SU-DHL-6 (cell line): ENCODE data around the gene LIME1.

ENCODE experiments used
- H2AFZ ChIP-seq: fragments of 200-600 bp; sonication (generic); 2 replicates; pipeline ENCODE4 v1.6.1; 2014; ENCODE audit warnings: low read depth, mild to moderate bottlenecking, moderate library complexity, mixed read lengths, antibody characterized with exemption, low read length; ENCODE audit not compliant: severe bottlenecking
- H3F3A ChIP-seq: fragments of 200-600 bp; shearing (Covaris generic); 2 replicates; pipeline ENCODE4 v1.6.0; 2016; ENCODE audit warnings: antibody characterized with exemption, mild to moderate bottlenecking; ENCODE audit not compliant: insufficient read depth
- H3K27ac ChIP-seq: fragments of 200-600 bp; sonication (generic); 2 replicates; pipeline ENCODE4 v1.5.1; 2016; ENCODE audit warnings: low read depth, mild to moderate bottlenecking, low read length, moderate library complexity, mixed read lengths
- H3K27me3 ChIP-seq: fragments of 200-600 bp; sonication (generic), shearing (Covaris generic); 2 replicates; pipeline ENCODE4 v1.6.0; 2014; ENCODE audit warnings: mild to moderate bottlenecking, low read length
- H3K36me3 ChIP-seq: fragments of 200-600 bp; sonication (generic); 2 replicates; pipeline ENCODE4 v1.6.1; 2014; ENCODE audit warnings: mild to moderate bottlenecking, low read length, mixed read lengths
- H3K4me2 ChIP-seq: fragments of 300-600, 200-600 bp; shearing (Covaris generic), sonication (generic); 2 replicates; pipeline ENCODE4 v1.6.0; 2014; ENCODE audit warnings: low read length, low read depth, mild to moderate bottlenecking; ENCODE audit not compliant: poor library complexity, severe bottlenecking
- H3K4me3 ChIP-seq: fragments of 200-600 bp; sonication (generic); 2 replicates; pipeline ENCODE4 v1.5.1; 2014; ENCODE audit warnings: antibody characterized with exemption, low read length, mild to moderate bottlenecking, mixed read lengths; ENCODE audit not compliant: insufficient read depth, poor library complexity, severe bottlenecking
- H3K79me2 ChIP-seq: fragments of 200-600 bp; sonication (generic); 2 replicates; pipeline ENCODE4 v1.6.1; 2014; ENCODE audit warnings: mild to moderate bottlenecking, low read length, moderate library complexity; ENCODE audit not compliant: insufficient read depth
- H3K9ac ChIP-seq: fragments of 200-600 bp; sonication (generic); 2 replicates; pipeline ENCODE4 v1.7.0; 2014; ENCODE audit warnings: mild to moderate bottlenecking, low read length
- H3K9me2 ChIP-seq: fragments of 200-600 bp; sonication (generic); replicated peaks from 2 replicates; pipeline ENCODE4 v1.6.1; 2014; ENCODE audit warnings: low read length; ENCODE audit not compliant: insufficient read depth
- H3K9me3 ChIP-seq: fragments of 200-600 bp; sonication (generic); 2 replicates; pipeline ENCODE4 v1.6.1; 2014; ENCODE audit warnings: low read length, mixed read lengths; ENCODE audit not compliant: insufficient read depth
- H4K20me1 ChIP-seq: fragments of 200-600 bp; sonication (generic); 2 replicates; pipeline ENCODE4 v1.6.1; 2014; ENCODE audit warnings: low read depth, mild to moderate bottlenecking, antibody characterized with exemption, low read length, moderate library complexity, mixed read lengths
- EZH2phosphoT487 ChIP-seq: fragments of 200-600 bp; sonication (generic), shearing (Covaris generic); conservative IDR thresholded peaks from 2 replicates; pipeline ENCODE4 v1.6.1; 2018; ENCODE audit warnings: mild to moderate bottlenecking, antibody characterized with exemption, low read length, moderate library complexity, mixed read lengths
- TF ChIP-seq, protein P1 (sequence below): fragments of 200-600 bp; sonication (generic); IDR thresholded peaks from one replicate; pipeline ENCODE4 v1.5.1; 2017; ENCODE audit warnings: antibody characterized with exemption, mild to moderate bottlenecking, low read length, moderate library complexity; ENCODE audit not compliant: insufficient read depth, poor library complexity, severe bottlenecking

The LIME1 gene

GRCh38 chr20:63689046-63690002, 47.1 kb upstream of the LIME1 start:
- no peaks in the 10 kb centered on the region for H3K27me3 ChIP-seq
- H3K27ac ChIP-seq, result no peak overlapping the region
- no peak overlapping the region for H3K4me2 ChIP-seq
- H3K9ac ChIP-seq, result no peak overlapping the region
- TF ChIP-seq, protein P1, sequence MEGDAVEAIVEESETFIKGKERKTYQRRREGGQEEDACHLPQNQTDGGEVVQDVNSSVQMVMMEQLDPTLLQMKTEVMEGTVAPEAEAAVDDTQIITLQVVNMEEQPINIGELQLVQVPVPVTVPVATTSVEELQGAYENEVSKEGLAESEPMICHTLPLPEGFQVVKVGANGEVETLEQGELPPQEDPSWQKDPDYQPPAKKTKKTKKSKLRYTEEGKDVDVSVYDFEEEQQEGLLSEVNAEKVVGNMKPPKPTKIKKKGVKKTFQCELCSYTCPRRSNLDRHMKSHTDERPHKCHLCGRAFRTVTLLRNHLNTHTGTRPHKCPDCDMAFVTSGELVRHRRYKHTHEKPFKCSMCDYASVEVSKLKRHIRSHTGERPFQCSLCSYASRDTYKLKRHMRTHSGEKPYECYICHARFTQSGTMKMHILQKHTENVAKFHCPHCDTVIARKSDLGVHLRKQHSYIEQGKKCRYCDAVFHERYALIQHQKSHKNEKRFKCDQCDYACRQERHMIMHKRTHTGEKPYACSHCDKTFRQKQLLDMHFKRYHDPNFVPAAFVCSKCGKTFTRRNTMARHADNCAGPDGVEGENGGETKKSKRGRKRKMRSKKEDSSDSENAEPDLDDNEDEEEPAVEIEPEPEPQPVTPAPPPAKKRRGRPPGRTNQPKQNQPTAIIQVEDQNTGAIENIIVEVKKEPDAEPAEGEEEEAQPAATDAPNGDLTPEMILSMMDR, result no peak
- no peak for TF ChIP-seq EZH2phosphoT487
- no peaks in the 10 kb centered on the region for H3F3A ChIP-seq
- no peak overlapping the region for H3K4me3 ChIP-seq
- H3K36me3 ChIP-seq, result no peaks in the 10 kb centered on the region
- H3K9me2 ChIP-seq, result no peaks in the 10 kb centered on the region
- no peak overlapping the region for H2AFZ ChIP-seq
- H3K79me2 ChIP-seq, result no peaks in the 10 kb centered on the region
- no peaks in the 10 kb centered on the region for H4K20me1 ChIP-seq
- H3K9me3 ChIP-seq, result no peaks in the 10 kb centered on the region

- H3K4me3 ChIP-seq, result no peak overlapping the region
- H4K20me1 ChIP-seq, result no peaks in the 10 kb centered on the region
- no peak overlapping the region for H3K4me2 ChIP-seq
- no peaks in the 10 kb centered on the region for H3K79me2 ChIP-seq
- H3K27me3 ChIP-seq, result no peaks in the 10 kb centered on the region
- H3K27ac ChIP-seq, result no peak overlapping the region
- no peak overlapping the region for H3K9ac ChIP-seq
- no peaks in the 10 kb centered on the region for H3F3A ChIP-seq
- no peak for TF ChIP-seq EZH2phosphoT487
- TF ChIP-seq, protein P1, result no peak
- H2AFZ ChIP-seq, result no peak overlapping the region
- H3K36me3 ChIP-seq, result no peaks in the 10 kb centered on the region
- no peaks in the 10 kb centered on the region for H3K9me2 ChIP-seq
- H3K9me3 ChIP-seq, result no peaks in the 10 kb centered on the region
Measured at GRCh38 chr20:63690003-63690897, 46.2 kb upstream of the LIME1 start.

GRCh38 chr20:63690898-63691710, 45.4 kb upstream of the LIME1 start:
- Histone ChIP-seq H3F3A (no peaks in the 10 kb centered on the region), H3K27ac (no peak overlapping the region), H3K4me2 (no peak overlapping the region), H3K9ac (no peak overlapping the region), H4K20me1 (no peaks in the 10 kb centered on the region), H3K9me3 (no peaks in the 10 kb centered on the region), H3K4me3 (no peak overlapping the region), H3K36me3 (no peaks in the 10 kb centered on the region), H3K79me2 (no peaks in the 10 kb centered on the region), H3K9me2 (no peaks in the 10 kb centered on the region), H3K27me3 (no peaks in the 10 kb centered on the region), H2AFZ (no peak overlapping the region)
- no peak for TF ChIP-seq EZH2phosphoT487
- TF ChIP-seq, protein P1, result no peak
